Measurements from ENCODE around the gene THSD4.
"Not testable (repeated sequence)": the region's sequence is repeated elsewhere in the genome, so short reads cannot be mapped to it uniquely, and the experiment has no call there.

Gene THSD4

DNA sequence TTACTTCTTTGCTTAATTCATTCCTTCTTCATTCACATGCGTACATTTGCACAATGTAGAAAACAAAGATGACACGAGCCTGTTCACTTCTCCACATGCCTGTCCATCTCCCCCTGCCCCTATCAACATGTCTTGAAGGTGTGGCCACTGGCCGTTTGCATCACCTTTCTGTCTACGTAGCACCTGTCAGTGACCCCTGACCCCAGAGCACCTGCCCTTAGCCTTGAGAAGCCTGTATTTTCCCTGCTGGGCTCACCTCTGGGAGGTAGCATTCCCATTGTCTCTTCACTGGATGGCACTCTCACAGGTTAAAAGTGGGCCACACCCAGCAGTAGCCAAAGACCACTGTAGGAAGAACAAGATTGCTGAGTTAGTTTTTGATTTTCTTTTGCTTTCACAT lies 234.1 kb downstream of the THSD4 start:
- DNase-seq (ENCODE audit: low read depth in 2 of 2), result no peak

DNA sequence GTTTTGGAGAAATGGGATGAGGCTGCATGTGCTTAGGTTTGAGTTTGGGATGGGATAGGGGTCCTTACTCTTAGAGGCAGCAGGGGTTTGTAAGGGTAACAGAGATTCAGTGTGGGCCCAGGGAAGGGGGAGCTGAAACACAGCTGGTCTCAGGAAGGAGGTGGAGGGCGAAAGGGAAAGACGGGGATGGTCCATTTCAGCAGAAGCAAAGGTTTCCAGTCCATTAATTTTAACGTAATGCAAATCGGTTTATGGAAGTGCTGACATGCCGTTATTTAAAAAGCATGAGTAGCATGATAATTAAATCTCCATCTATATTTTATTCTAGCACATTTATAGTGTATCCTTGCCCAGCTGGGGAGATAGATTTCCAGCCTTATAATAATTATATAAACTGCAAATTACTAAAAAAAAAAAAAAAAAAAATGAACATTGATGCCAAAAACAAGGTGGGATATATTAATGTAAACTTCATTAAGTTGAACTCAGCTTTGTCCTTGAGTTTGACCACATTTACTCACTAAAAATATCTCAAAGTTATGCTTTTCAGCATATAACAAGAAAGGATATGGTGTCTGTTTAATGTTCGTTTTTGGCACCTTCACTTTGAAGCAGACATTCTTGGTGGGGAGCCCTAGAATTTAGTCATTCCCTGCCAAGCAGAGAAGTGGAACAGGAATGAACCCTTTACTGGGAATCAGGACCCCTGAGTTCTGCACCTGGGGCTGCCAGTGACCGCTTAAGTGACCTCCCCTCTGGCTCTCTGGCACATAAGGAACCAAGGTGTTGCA lies 234.7 kb downstream of the THSD4 start:
- no peak for DNase-seq (ENCODE audit: low read depth in 2 of 2)

DNA sequence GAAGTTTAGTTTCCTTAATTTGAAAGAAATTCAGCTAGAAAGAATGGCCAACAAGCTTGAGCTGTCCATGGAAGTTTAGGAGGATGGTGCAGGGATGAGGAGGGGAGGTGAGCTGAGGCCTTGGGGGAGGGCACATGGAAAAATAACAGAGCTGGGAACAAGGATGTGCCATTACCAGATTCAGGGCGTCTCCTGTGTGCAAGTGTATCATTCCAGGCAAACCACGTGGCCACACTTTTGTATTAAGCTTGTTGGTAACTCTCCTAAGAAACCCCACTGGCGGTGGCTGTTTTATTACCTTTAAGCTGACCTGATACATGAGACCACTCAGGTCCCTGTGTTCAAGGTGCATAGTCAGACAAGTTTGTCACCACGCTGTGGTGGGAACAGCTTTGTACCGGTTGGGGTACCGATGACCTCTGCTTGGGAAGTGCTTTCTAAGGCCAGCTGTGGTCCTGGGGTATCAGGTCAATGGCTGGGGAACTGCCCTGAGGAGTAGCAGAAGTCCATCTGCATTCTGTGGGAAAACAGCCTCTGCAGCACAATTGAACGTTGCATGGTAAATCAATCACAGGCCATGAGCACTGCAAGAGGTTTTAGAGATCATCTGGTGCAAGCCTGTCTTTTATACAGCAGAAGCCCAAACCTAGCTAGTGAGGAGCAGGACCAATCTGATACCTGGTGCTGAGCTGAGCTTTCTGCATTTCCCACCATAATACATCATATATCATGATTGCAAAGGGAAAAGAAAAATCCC lies 235.5 kb downstream of the THSD4 start:
- no peak for DNase-seq (ENCODE audit: low read depth in 2 of 2)

DNA sequence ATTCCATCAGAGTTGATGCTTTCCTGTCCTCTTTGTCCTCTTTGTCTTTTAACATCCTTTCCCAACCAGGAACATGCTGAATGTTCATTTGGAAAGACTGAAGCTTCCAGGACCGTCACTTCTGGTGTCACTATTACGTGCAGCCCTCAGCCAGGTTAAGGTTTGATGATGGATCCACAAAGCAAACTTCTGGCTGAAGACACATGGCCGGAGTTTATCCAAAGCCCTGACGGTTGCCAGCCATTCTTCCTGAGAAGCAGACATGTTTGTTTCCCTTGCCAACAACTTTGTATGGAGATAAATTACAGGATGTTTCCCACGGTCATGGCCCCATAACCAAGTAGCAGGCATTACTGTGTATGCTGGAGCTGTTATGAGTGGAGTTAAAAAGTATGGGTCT lies 236.9 kb downstream of the THSD4 start:
- no peak for DNase-seq (ENCODE audit: low read depth in 2 of 2)

DNA sequence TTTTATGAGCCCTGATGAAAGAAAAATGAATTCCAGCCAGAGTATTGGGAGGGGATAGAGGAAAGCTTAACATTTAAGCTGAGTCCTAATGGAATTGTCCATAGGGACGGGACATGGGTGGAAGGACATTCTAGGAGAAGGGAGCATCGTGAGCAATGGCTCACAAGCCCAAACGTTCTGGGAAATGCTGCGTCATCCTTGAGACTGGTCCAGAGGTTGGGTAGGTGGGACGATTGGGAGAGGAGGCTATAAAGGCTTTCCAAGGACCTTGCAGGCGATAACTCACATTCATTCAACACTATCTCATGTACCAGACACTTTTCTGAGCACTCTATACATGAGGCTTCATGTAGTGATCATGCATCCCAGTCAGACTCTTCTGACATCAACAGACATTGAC lies 237.5 kb downstream of the THSD4 start:
- no peak for DNase-seq (ENCODE audit: low read depth in 2 of 2)

DNA sequence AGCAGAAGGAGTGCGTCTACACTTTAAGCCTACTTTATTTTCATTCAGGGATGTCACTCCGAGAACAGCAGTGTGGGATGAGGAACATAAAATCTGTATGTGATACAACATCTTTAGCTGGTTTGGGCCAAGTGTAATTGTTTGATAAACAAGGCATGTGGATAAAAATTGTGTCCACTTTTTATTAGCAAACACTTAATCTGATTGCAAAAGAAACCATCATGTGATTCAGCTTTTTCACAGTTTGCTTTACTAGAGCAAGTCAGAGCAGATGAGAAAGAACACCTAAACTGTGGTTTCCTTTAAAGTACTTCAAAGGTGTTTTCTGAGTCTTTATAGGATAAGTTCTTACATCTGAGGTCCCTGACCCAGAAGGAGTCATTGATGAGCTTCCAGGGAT lies 237.9 kb downstream of the THSD4 start:
- no peak for DNase-seq (ENCODE audit: low read depth in 2 of 2)

DNA sequence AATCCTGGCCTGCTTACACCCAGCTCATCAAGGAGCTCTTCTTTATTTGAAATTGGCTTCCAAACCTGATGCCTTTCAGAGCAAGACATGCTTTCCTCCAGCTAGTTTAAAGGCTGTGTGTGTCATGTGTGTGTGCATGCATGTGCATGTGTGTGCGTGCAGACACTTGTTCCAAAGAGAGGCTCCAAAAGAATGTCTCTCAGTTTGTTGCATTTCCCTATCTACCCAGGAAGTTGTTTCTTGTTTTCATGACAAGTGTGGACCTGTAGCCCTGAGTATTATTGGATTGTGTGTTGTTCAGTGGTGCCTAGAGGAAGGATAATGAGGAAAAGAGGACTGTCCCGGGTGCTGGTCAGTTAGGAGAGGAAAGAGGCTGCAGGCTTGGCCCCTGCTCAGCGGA lies 240.0 kb downstream of the THSD4 start:
- DNase-seq (ENCODE audit: low read depth in 2 of 2), result no peak

DNA sequence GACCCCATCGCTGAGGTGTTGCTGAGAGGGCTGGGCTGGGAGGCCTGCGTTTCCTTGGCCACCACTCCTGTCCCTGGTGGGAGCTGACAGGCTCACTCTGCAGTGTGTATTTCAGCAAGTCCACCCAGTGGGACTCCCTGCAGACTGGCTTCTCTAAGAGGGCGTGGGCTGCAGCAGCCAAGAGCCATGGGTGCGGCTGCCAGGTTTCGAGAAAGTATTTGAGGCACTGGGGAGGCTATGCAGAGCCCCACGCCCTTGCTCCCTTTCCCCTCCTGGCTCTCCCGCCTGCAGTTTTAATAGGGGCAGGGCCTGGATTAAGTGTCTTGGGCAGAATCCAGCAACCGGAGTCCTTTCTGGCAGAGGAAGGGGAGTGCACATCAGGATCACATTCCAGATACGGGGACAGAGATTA lies 242.1 kb downstream of the THSD4 start:
- DNase-seq (ENCODE audit: low read depth in 2 of 2), result no peak

DNA sequence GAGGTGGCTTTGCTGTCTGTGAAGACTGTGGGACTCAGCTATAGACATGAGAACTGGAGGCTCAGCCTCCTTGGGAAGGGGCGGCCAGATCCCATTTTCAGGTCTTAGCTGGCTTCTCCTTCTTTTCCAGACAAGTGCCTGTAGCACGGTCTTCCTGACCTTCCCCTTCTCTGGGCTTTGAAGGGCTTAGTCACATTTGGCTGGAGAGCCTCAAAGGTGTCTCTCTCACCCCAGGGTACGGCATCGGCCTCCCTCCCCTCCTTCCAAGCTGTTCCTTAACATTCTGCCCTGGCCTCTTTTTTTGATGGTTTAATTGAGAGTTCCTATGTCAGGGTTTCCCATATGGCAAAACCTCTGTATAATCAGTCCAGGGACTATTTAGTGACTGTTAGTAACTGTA lies 242.7 kb downstream of the THSD4 start:
- DNase-seq (ENCODE audit: low read depth in 2 of 2), result no peak

DNA sequence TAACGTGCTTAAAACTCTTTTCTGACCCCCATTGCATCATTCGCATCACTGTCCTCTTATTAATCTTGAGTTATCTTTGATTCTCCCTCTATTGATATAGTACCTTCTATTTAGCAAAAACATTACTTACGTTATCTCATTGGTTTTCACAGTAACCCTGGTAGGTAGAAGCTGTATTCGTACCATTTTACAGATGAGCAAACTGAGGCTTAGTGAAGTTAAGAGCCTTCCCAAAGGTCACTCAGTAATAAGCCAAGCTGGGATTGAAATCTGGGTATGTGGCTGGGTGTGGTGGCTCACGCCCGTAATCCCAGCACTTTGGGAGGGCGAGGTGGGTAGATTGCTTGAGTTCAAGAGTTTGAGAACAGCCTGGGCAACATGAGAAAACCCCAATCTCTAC lies 244.0 kb downstream of the THSD4 start:
- DNase-seq (ENCODE audit: low read depth in 2 of 2), result no peak

DNA sequence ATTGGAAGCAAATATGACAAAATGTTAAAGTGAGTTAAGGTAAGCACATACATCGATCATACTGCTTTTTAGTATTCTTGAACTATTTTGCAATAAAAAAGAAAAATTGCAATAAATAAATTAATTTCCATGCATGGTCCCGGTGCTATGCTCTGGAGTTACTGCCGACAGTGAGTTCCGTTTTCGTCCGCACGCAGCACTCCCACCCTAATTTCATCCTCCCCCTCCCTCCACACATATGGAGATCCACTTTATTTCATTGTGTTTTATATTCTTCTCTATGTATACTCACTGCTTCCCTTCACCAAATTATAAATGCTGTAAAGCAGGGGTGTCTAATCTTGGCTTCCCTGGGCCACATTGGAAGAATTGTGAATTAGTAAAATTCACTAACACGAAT lies 247.3 kb downstream of the THSD4 start:
- DNase-seq (ENCODE audit: low read depth in 2 of 2), result no peak

DNA sequence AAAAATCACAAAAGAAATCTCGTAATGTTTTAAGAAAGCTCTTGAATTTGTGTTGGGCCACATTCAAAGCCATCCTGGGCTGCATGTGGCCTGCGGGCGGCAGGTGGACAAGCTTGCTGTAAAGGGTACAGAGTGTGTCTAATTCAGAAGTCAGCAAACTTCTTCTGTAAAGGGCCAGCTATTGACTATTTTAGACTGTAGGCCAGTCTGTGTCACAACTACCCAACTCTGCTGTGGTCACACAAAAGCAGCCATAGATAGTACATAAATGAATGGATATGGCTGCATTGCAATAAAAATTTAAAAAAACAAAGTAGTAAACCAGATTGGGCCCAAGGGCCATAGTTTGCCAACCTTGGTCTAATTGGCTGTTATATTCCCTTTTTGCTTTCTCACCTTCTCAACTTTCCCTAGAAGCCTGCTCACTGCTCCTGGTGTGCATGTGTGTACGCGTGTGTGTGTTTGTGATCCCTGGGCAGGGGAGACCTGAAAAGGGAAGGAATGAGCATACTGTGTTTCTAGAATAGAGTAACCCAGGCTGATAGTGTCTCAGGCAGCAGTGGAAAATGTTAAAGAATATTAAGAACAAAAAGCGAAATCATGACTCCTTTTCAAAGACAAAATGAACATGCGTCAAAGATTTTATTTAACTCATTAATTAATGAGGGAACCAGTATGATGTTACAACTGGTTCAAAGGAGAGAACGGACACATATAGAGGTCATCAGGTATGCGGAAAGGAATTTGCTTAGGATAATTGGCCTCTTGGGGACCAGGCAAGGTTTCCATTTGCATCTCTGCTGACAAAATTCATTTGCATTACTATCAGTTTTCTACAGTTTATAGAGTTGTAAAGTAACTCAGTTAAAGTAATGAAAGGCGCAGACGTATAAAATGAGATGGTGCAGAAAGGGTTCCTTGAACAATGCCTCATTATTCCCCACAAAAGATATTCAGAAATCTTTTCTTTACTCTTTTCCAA lies 248.0 kb downstream of the THSD4 start:
- DNase-seq (ENCODE audit: low read depth in 2 of 2), result no peak

DNA sequence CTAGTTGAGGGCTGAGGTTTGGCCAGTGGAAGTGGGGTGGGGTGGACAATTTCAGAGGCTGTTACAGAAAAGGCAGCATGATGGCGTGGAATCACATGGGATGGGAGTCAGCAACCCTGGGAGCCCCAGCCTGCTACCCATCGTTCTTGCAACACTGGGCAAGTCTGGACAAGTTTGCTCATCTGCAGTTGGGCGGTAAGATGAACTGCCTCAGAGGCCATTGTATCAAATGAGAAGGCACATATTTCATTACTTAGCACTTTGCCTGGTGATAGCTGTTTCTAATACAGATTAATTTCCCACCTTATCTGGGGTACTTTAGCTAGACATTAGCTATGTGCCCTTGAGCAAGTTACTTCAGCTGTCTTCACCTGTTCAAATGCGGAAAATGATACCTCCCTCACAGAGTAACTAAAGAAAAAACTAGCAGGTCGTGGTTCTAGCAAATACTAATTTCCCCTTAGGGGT lies 248.9 kb downstream of the THSD4 start:
- no peak for DNase-seq (ENCODE audit: low read depth in 2 of 2)

DNA sequence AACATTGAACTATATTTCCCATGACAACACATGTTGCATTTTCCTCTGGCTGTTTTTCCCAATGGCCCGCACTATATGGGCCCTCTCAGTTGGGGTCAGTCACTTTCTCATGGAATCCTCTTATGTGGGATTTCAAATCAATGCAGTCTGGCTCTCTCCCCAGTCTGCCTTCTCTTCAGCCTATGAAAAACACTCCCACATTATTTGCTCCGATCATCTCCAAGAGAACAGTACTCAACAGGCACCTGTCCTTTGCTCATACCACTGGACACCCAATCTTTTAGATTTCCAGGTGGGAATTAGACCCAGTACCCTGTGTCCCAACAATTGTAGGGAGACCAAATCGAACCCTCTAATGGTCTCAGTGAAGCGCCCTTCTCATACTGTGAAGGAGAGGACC lies 251.3 kb downstream of the THSD4 start:
- DNase-seq (ENCODE audit: low read depth in 2 of 2), result no peak

DNA sequence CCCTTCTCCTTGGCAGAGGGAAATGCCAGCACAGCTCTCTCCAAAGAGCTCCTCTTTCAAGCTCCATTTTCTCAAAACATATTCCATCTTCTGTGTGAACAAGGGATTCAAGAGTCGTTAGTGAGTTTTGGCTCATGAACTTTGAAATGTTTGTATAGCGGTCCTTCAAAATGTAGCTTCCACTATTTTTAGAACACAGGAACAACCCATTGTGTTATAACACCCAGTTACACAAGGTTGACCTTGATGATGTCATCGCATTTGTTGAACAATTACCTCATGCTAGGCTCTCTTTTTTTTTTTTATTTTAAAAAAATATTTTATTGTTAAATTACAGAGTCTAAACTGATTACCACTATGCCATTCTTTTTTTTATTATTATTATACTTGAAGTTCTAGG lies 251.7 kb downstream of the THSD4 start:
- no peak for DNase-seq (ENCODE audit: low read depth in 2 of 2)

DNA sequence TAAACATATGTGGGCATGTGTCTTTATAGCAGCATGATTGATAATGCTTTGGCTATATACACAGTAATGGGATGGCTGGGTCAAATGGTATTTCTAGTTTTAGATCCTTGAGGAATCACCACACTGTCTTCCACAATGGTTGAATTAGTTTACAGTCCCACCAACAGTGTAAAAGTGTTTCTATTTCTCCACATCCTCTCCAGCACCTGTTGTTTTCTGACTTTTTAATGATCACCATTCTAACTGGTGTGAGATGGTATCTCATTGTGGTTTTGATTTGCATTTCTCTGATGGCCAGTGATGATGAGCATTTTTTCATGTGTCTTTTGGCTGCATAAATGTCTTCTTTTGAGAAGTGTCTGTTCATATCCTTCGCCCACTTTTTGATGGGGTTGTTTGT lies 252.5 kb downstream of the THSD4 start:
- not testable (repeated sequence) for DNase-seq (ENCODE audit: low read depth in 2 of 2)

DNA sequence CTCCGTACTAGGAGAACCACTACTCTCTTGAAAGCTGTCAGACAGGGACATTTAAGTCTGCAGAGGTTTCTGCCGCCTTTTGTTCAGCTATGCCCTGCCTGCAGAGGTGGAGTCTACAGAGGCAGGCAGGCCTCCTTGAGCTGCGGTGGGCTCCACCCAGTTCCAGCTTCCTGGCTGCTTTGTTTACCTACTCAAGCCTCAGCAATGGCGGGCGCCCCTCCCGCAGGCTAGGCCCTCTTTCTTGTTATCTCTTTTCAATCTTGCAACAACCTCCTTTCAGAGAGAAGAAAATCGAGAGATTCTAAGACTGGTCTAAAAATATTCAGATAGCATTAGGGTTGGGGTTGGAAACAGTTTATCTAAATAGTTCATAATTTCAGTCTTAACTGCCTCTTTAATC lies 257.5 kb downstream of the THSD4 start:
- DNase-seq (ENCODE audit: low read depth in 2 of 2), result not testable (repeated sequence)

DNA sequence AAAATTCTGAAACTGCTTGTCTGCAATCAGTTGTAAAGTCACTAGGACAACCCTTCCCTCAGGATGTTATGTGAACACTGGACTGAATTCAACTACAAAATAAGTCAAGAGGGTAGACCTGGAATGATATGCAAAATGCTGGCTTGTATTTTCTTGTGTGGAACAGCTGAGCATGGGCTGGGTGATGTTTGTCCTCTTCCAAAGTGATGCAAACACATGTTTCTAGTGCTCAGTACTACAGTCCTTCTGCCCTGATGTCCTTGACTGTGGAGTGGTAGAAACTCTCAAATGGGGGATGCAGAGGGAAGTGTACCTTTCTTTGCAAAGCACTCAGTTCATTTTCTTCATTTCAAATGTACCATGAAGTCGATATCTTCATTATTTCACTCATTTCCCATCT lies 258.6 kb downstream of the THSD4 start:
- no peak for DNase-seq (ENCODE audit: low read depth in 2 of 2)

DNA sequence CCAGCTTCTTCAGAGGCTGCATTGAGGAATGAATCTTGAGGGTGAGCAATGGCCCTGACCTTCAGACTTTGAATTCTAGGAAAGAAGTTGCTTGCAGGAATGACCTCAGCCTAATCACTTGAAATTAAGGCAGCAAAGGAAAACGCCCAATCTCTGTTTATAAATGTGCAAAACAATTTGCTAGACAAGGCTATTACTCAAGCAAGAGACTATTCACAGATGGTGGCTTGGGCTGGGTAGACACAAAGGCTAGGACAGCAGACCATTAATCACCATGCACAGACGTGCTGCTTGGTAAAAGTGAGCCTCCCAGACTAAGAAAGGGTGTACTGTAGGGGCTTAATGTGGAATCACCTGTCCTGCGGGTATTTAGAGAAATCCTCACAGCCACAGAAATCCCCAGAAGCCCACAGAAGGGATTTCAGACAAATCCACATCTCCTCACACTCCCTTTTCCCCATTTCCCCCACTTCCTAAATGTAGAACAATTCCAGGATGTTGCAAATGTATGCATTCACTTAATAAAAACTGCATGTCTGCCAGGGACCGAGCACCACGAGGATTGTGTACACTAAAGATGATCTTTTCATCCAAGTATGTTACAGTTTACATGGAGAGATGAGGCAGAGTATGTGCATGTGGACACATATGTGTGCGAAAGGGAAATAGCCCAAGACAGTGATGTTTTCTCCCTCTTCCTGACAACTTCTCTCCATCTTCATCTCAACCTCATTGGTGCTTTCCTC lies 259.5 kb downstream of the THSD4 start:
- DNase-seq (ENCODE audit: low read depth in 2 of 2), result no peak

DNA sequence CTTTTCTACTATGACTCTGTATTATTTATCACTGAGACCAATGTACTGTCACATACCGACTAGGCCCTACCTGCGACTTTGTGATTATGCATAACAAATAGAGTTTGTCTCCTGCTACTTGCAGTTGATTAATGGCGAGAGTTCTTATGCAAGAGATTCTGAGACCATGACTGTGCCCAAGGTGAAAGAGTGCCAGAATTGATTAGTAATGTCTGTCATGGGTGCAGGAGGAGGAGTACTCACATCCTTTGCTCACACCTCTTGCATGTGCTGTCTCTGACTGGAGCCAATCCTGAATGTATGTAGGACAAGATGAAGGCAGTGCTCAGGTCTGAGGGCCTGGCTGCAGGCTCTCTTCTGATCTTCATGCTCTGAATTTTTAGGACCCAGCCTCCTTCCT lies 260.7 kb downstream of the THSD4 start:
- DNase-seq (ENCODE audit: low read depth in 2 of 2), result no peak

DNA sequence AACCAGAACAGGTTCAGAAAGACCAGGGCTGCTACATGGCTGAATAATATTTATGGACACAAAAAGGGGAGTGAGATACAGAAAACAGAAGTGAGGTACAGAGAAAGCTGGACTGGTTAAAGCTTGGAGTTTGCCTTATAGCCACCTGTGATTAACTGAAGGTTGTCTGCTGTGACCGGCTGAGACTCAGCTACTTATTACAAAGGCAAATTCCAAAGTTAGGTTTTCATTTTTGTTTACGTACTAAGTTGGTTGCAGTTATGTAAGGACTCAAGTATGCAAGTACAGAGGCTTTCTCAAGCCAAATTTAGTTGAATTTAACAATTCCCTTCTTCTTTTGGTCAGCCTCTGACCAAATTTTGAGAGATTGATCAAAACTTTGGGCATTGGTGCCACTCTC lies 264.6 kb downstream of the THSD4 start:
- no peak for DNase-seq (ENCODE audit: low read depth in 2 of 2)
